B cell (primary cell): ENCODE data around the gene VPS13A. TPM values are rescaled to one million over a fixed set of nuclear protein-coding genes. Genes with fewer than 3 reads are reported as not detected.

Source experiments
- ATAC-seq: fragments of 200-7000 bp; cut with Tn5 transposase; one replicate; pipeline ENCODE4 v1.10.0; 2021; ENCODE audit warnings: low read depth, mild to moderate bottlenecking, moderate number of reproducible peaks, moderate library complexity
- CTCF ChIA-PET: fragments of 350-600 bp; sonication (Branson Sonifier 250); formaldehyde crosslinking; loops from one replicate; lab custom pipeline; 2021; ENCODE audit warnings: antibody characterized with exemption, inconsistent platforms; lab: Charles Lee
- POLR2A ChIA-PET: fragments of 350-600 bp; sonication (Branson Sonifier 250); formaldehyde crosslinking; loops from one replicate; lab custom pipeline; 2021; ENCODE audit warnings: antibody characterized with exemption; lab: Charles Lee
- DNase-seq: peaks from one replicate; pipeline ENCODE4 v3.0.0; 2013
- H2AFZ ChIP-seq: 2 replicates; pipeline ENCODE4 v1.6.1; 2012; ENCODE audit warnings: mild to moderate bottlenecking, low read depth, low read length; ENCODE audit not compliant: insufficient read depth, poor library complexity, severe bottlenecking
- H3K27ac ChIP-seq, 2 donors: 1 replicate in 1 of 2; 2 replicates in 1 of 2; pipeline ENCODE4 v1.5.1; 2012 to 2013; ENCODE audit warnings: low read length in 2 of 2, mild to moderate bottlenecking in 2 of 2, moderate library complexity in 1 of 2
- H3K27me3 ChIP-seq, 4 experiments: fragments of 200-600 bp in 1 of 4; sonication (generic) in 1 of 4; replicated peaks in 1 of 4; 1 replicate in 2 of 4; 2 replicates in 2 of 4; pipeline versions ENCODE4 v1.6.1 to v1.7.0; 2013 to 2016; ENCODE audit warnings: low read length in 3 of 4, mild to moderate bottlenecking in 2 of 4, mixed read lengths in 1 of 4, moderate library complexity in 1 of 4; ENCODE audit not compliant: insufficient read depth in 4 of 4, control insufficient read depth in 3 of 4; ENCODE audit errors: control extremely low read depth in 1 of 4
- H3K36me3 ChIP-seq, 2 experiments: replicated peaks in 1 of 2; 1 replicate in 1 of 2; 2 replicates in 1 of 2; pipeline versions ENCODE4 v1.6.1 to v1.7.1; 2013; ENCODE audit warnings: low read length in 1 of 2; ENCODE audit not compliant: insufficient read depth in 2 of 2, control insufficient read depth in 1 of 2; ENCODE audit errors: control extremely low read depth in 1 of 2, extremely low read depth in 1 of 2
- H3K4me1 ChIP-seq, 2 donors: fragments of 200-600 bp in 1 of 2; sonication (generic) in 1 of 2; 1 replicate in 1 of 2; 2 replicates in 1 of 2; pipeline versions ENCODE4 v1.5.1 to v1.6.1; 2013 to 2017; ENCODE audit warnings: low read length in 2 of 2; ENCODE audit not compliant: control insufficient read depth in 2 of 2, insufficient read depth in 2 of 2
- H3K4me2 ChIP-seq: replicated peaks from 2 replicates; pipeline ENCODE3; 2012; ENCODE audit warnings: mild to moderate bottlenecking, low read depth, low read length; ENCODE audit not compliant: poor library complexity, severe bottlenecking
- H3K4me3 ChIP-seq, 5 experiments: fragments of 200-600 bp in 1 of 5; sonication (generic) in 1 of 5; 1 replicate in 3 of 5; 2 replicates in 2 of 5; pipeline versions ENCODE4 v1.5.1 to v1.7.0; 2011 to 2016; ENCODE audit warnings: low read length in 4 of 5, mild to moderate bottlenecking in 4 of 5, low read depth in 2 of 5, control low read depth in 1 of 5, moderate library complexity in 1 of 5; ENCODE audit not compliant: insufficient read depth in 1 of 5; ENCODE audit errors: control extremely low read depth in 1 of 5, extremely low read depth in 1 of 5
- H3K79me2 ChIP-seq: fragments of 200-600 bp; sonication (generic); one replicate; pipeline ENCODE4 v1.6.0; 2016; ENCODE audit warnings: low read length; ENCODE audit not compliant: control insufficient read depth, insufficient read depth
- H3K9ac ChIP-seq: fragments of 200-600 bp; sonication (generic); 2 replicates; pipeline ENCODE4 v1.6.1; 2017; ENCODE audit warnings: mild to moderate bottlenecking, low read length, moderate library complexity
- H3K9me3 ChIP-seq, 3 donors: one replicate each; pipeline versions ENCODE4 v1.6.1 to v1.7.1; 2013; ENCODE audit warnings: low read length in 2 of 3; ENCODE audit not compliant: control insufficient read depth in 2 of 3, insufficient read depth in 1 of 3; ENCODE audit errors: control extremely low read depth in 1 of 3
- H4K20me1 ChIP-seq: 2 replicates; pipeline ENCODE4 v1.6.0; 2012; ENCODE audit warnings: mild to moderate bottlenecking, low read length; ENCODE audit not compliant: insufficient read depth, control insufficient read depth, poor library complexity, severe bottlenecking
- H3K27ac Mint-ChIP-seq: one replicate; pipeline ENCODE4 v1.8.0; 2021; ENCODE audit warnings: mixed read lengths
- H3K27me3 Mint-ChIP-seq: one replicate; pipeline ENCODE4 v1.8.0; 2021; ENCODE audit warnings: mixed read lengths
- H3K4me1 Mint-ChIP-seq: one replicate; pipeline ENCODE4 v1.8.0; 2021; ENCODE audit warnings: mixed read lengths
- H3K4me3 Mint-ChIP-seq: one replicate; pipeline ENCODE4 v1.8.0; 2021; ENCODE audit warnings: mixed read lengths
- H3K9me3 Mint-ChIP-seq: one replicate; pipeline ENCODE4 v1.8.0; 2022; ENCODE audit warnings: mixed read lengths; ENCODE audit not compliant: insufficient read depth
- CTCF ChIP-seq: fragments of 200-600 bp; IDR thresholded peaks from one replicate; pipeline ENCODE4 v1.8.0; 2022; ENCODE audit warnings: antibody characterized with exemption, mild to moderate bottlenecking
- EZH2 ChIP-seq: IDR thresholded peaks from 2 replicates; pipeline ENCODE4 v1.6.1; 2012; ENCODE audit warnings: borderline replicate concordance, low read depth, mild to moderate bottlenecking, moderate library complexity, low read length; ENCODE audit not compliant: insufficient read depth, poor library complexity, severe bottlenecking
- WGBS: methylation state at CpG from one replicate; pipeline ENCODE4 v1.1.5; 2013; ENCODE audit warnings: missing lambda C conversion rate; ENCODE audit not compliant: insufficient coverage; 5-methylcytosine and 5-hydroxymethylcytosine counted together
- intact Hi-C: fragments of 100-400 bp; cut with micrococcal nuclease; formaldehyde crosslinking; loops from one replicate; pipeline ENCODE4 v1.10.0; 2022
- polyA plus RNA-seq: library from polyadenylated mRNA; depleted of rRNA; stranded (reverse); fragments of >200 nt; gene quantifications from 2 replicates; pipeline ENCODE4 v1.2.3, GENCODE V29; 2012
- total RNA-seq, 2 donors: library from RNA; stranded (reverse); fragments of 120-200 nt in 1 of 2; gene quantifications; 1 replicate in 1 of 2; 2 replicates in 1 of 2; pipeline versions ENCODE4 v1.2.3 to v1.2.4, GENCODE V29; 2013 to 2022

The VPS13A gene
- total and polyA plus RNA-seq, 2 donors (not counting 1 experiment from before 2014, with no cell fraction given), result 6.5 to 57.8 TPM

- no peaks in the 10 kb centered on the region for H3K4me1 ChIP-seq
- TF ChIP-seq CTCF (no peak), EZH2 (no peak)
- no peak overlapping the region for H3K27ac ChIP-seq
- H3K27me3 Mint-ChIP-seq, result no peaks in the 10 kb centered on the region
- H2AFZ ChIP-seq, result no peak overlapping the region
- POLR2A ChIA-PET, result no interaction called here
- ATAC-seq (no peak), DNase-seq (no peak)
- H3K9me3 ChIP-seq, result no peaks in the 10 kb centered on the region
- H3K4me1 Mint-ChIP-seq, result no peaks in the 10 kb centered on the region
- H3K4me2 ChIP-seq, result no peak overlapping the region
- H4K20me1 ChIP-seq, result no peaks in the 10 kb centered on the region
- 100% methylated on average over 1 of the region's 3 CpGs for WGBS
- no peak overlapping the region for H3K9ac ChIP-seq
- peaks cover 0 to 9% of the 10 kb centered on the region in 2 experiments for H3K36me3 ChIP-seq
- CTCF ChIA-PET, result no interaction called here
- H3K79me2 ChIP-seq, result no peaks in the 10 kb centered on the region
- no peak overlapping the region for H3K4me3 ChIP-seq
- intact Hi-C loops, result no loop called here
- no peaks in the 10 kb centered on the region for H3K9me3 Mint-ChIP-seq
- no peak overlapping the region for H3K4me3 Mint-ChIP-seq
- H3K27ac Mint-ChIP-seq, result no peak overlapping the region
- H3K27me3 ChIP-seq, result no peaks in the 10 kb centered on the region
Measured at GRCh38 chr9:77221431-77221830, 44.1 kb downstream of the VPS13A start.

- Histone ChIP-seq H4K20me1 (no peaks in the 10 kb centered on the region), H3K4me3 (no peak overlapping the region), H3K27me3 (no peaks in the 10 kb centered on the region), H3K36me3 (peaks cover 0 to 9% of the 10 kb centered on the region in 2 experiments), H3K4me2 (no peak overlapping the region), H3K4me1 (no peaks in the 10 kb centered on the region), H2AFZ (no peak overlapping the region), H3K9me3 (no peaks in the 10 kb centered on the region), H3K9ac (no peak overlapping the region), H3K79me2 (no peaks in the 10 kb centered on the region), H3K27ac (no peak overlapping the region)
- no peaks in the 10 kb centered on the region for H3K27me3 Mint-ChIP-seq
- ATAC-seq, result no peak
- no peak overlapping the region for H3K4me3 Mint-ChIP-seq
- ChIA-PET CTCF (no interaction called here), POLR2A (no interaction called here)
- WGBS, result no CpG with 5 or more reads among the region's 5 CpGs
- no peak for DNase-seq
- no peak overlapping the region for H3K27ac Mint-ChIP-seq
- intact Hi-C loops, result no loop called here
- H3K9me3 Mint-ChIP-seq, result no peaks in the 10 kb centered on the region
- H3K4me1 Mint-ChIP-seq, result no peaks in the 10 kb centered on the region
- TF ChIP-seq CTCF, result no peak
Measured at GRCh38 chr9:77224746-77225312, 47.5 kb downstream of the VPS13A start.
